ENCODE data around the gene THAP12. TPM values are rescaled to one million over a fixed set of nuclear protein-coding genes. Genes with fewer than 3 reads are reported as not detected.

THAP12 gene
- total and polyA plus RNA-seq, 10 of the 15 experiments (the other 5 are each of a cell fraction or from before 2014, with no cell fraction given) = 12.6 to 45.6 (median 22.3) TPM

GRCh38 chr11:76325185-76325584 is 55.7 kb downstream of the THAP12 start:
- ChIA-PET POLR2A (no interaction called here), SMC1A (ENCODE audit: uncharacterized antibody, unreplicated experiment) (no interaction called here), RAD21 (ENCODE audit: unreplicated experiment) (interaction anchor here (8.9 kb wide), 1 partner anchor 118 kb away, joined by 147 read pairs; the partner anchor contains the start of gene WNT11), CTCF (interaction anchor here (1.0 to 3.0 kb wide), 2 partner anchors 102 to 117 kb away, joined by 3 to 20 read pairs; partner anchors contain the start of gene WNT11)
- Histone ChIP-seq H3K4me2 (ENCODE audit: control insufficient read depth, insufficient read depth) (no peak overlapping the region), H4K20me1 (ENCODE audit: control insufficient read depth, insufficient read depth) (no peaks in the 10 kb centered on the region), H3K79me2 (ENCODE audit: control insufficient read depth, insufficient read depth, low read length) (no peaks in the 10 kb centered on the region), H3K4me3 (no peak overlapping the region), H3K27ac (ENCODE audit: control insufficient read depth, insufficient read depth) (no peak overlapping the region), H3K27me3 (replicated peaks in 1 of 2; ENCODE audit: control insufficient read depth in 2 of 2, insufficient read depth in 2 of 2, low read length in 1 of 2) (peaks cover 12 to 24% of the 10 kb centered on the region in 2 experiments), H3K9me3 (replicated peaks; ENCODE audit: control insufficient read depth, insufficient read depth, low read length) (no peaks in the 10 kb centered on the region), H3K9ac (ENCODE audit: control insufficient read depth, insufficient read depth, low read length) (no peak overlapping the region), H3K36me3 (ENCODE audit: control insufficient read depth in 2 of 2, insufficient read depth in 2 of 2, low read length in 1 of 2) (no peaks in the 10 kb centered on the region), H3K4me1 (ENCODE audit: control insufficient read depth, insufficient read depth, low read length) (no peaks in the 10 kb centered on the region), H2AFZ (ENCODE audit: control insufficient read depth, low read depth, low read length) (no peak overlapping the region)
- DNase-seq (ENCODE audit: low read depth, low spot score) (no peak), ATAC-seq (no peak), FAIRE-seq (no peak)
- no peak for TF ChIP-seq ELK1 (IDR thresholded peaks at IDR 0.05; ENCODE audit: low read depth, low read length)
- no peak for TF ChIP-seq CEBPZ (IDR thresholded peaks at IDR 0.05; ENCODE audit: low read depth, low read length)
- TF ChIP-seq E4F1 (IDR thresholded peaks at IDR 0.05; ENCODE audit: borderline replicate concordance, partially characterized antibody) = no peak
- no peak for TF ChIP-seq ESRRA (IDR thresholded peaks at IDR 0.05; ENCODE audit: low read length)
- no peak for TF ChIP-seq BCL11A (IDR thresholded peaks at IDR 0.05; ENCODE audit: low read depth, low read length)
- TF ChIP-seq MLLT1 (IDR thresholded peaks at IDR 0.05) = no peak
- no peak for TF ChIP-seq WRNIP1 (IDR thresholded peaks at IDR 0.05; ENCODE audit: borderline replicate concordance, low read depth, low read length)
- no peak for TF ChIP-seq POLR2AphosphoS2 (IDR thresholded peaks at IDR 0.05; ENCODE audit: low read depth, low read length)
- TF ChIP-seq HDAC2 (IDR thresholded peaks at IDR 0.05) = no peak
- no peak for TF ChIP-seq USF1 (IDR thresholded peaks at IDR 0.05; ENCODE audit: borderline replicate concordance, extremely low read length, insufficient read depth, low read depth, low read length)
- WGBS (ENCODE audit: insufficient coverage, insufficient replicate concordance, low lambda C conversion rate, missing lambda C conversion rate) = 81% methylated on average over 2 of the region's 2 CpGs
- intact Hi-C loops (cut with micrococcal nuclease; ENCODE audit: unreplicated experiment) = loop anchor here (10.0 kb wide), 1 partner anchor 610 kb away; the partner anchor contains the start of gene MOGAT2
- BruUV-seq (replicated peaks) = no TSS peak
- in situ Hi-C loops (cut with MboI) = no loop called here

All from GM12878 (cell line).